WI38 (cell line): ENCODE data around the gene NPFFR2.
"Not testable (repeated sequence)": the region's sequence is repeated elsewhere in the genome, so short reads cannot be mapped to it uniquely, and the experiment has no call there.

Source experiments
- H3K4me3 ChIP-seq: 2 replicates; pipeline ENCODE4 v1.5.1; 2011; ENCODE audit warnings: low read depth, mild to moderate bottlenecking, control low read depth, low read length
- CTCF ChIP-seq: IDR thresholded peaks from 2 replicates; pipeline ENCODE4 v1.5.1; 2012; ENCODE audit warnings: low read depth, mild to moderate bottlenecking, control low read depth, low read length

NPFFR2 gene

GRCh38 chr4:72111863-72112262, 80.1 kb downstream of the NPFFR2 start:
- H3K4me3 ChIP-seq, result no peak overlapping the region
- TF ChIP-seq CTCF, result no peak

GRCh38 chr4:72112514-72113156, 80.8 kb downstream of the NPFFR2 start:
- no peak overlapping the region for H3K4me3 ChIP-seq
- no peak for TF ChIP-seq CTCF

- no peak overlapping the region for H3K4me3 ChIP-seq
These were observed 86.2 kb downstream of the NPFFR2 start for GRCh38 chr4:72118017-72118416.

GRCh38 chr4:72119946-72120345, 88.1 kb downstream of the NPFFR2 start:
- no peak overlapping the region for H3K4me3 ChIP-seq
- TF ChIP-seq CTCF, result no peak

More at GRCh38 chr4:72118017-72118416, 86.2 kb downstream of the NPFFR2 start:
- TF ChIP-seq CTCF, result no peak

- no peak for TF ChIP-seq CTCF
- H3K4me3 ChIP-seq, result no peak overlapping the region
These were observed 96.9 kb downstream of the NPFFR2 start for GRCh38 chr4:72128741-72129140.

- no peak overlapping the region for H3K4me3 ChIP-seq
- no peak for TF ChIP-seq CTCF
These were observed 104.6 kb downstream of the NPFFR2 start for GRCh38 chr4:72136429-72136828.

- not testable (repeated sequence) for H3K4me3 ChIP-seq
These were observed 108.2 kb downstream of the NPFFR2 start for GRCh38 chr4:72139997-72140396.

- no peak overlapping the region for H3K4me3 ChIP-seq
- TF ChIP-seq CTCF, result no peak
These were observed 112.4 kb downstream of the NPFFR2 start for GRCh38 chr4:72144241-72144640.
